Thyroid gland (tissue), 4 donors: ENCODE measurements around the gene PYGM. TPM values are rescaled to one million over a fixed set of nuclear protein-coding genes. Genes with fewer than 3 reads are reported as not detected.
A peak's percentile ranks its signal among the peaks of the same experiment; 100 is the strongest.

Experiments
- DNase-seq, 2 donors: peaks; one replicate each; pipeline ENCODE4 v3.0.0-alpha.2; 2019
- H3K27ac ChIP-seq, 3 donors: fragments of 200-600 bp; sonication (generic); 1 replicate in 2 of 3; 2 replicates in 1 of 3; pipeline ENCODE4 v1.5.1; 2016 to 2019; ENCODE audit warnings: mild to moderate bottlenecking in 1 of 3, moderate library complexity in 1 of 3
- H3K27me3 ChIP-seq: fragments of 200-600 bp; sonication (generic); one replicate; pipeline ENCODE4 v1.5.1; 2019
- H3K36me3 ChIP-seq, 2 donors: fragments of 200-600 bp; sonication (generic); one replicate each; pipeline ENCODE4 v1.5.1; 2016 to 2019
- H3K4me1 ChIP-seq, 2 donors: fragments of 200-600 bp; sonication (generic); one replicate each; pipeline ENCODE4 v1.5.1; 2017 to 2019
- H3K4me3 ChIP-seq, 3 donors: fragments of 200-600 bp; sonication (generic); replicated peaks in 1 of 3; 1 replicate in 2 of 3; 2 replicates in 1 of 3; pipeline ENCODE4 v1.5.1; 2016; ENCODE audit warnings: mild to moderate bottlenecking in 1 of 3
- H3K9me3 ChIP-seq: fragments of 200-600 bp; sonication (generic); one replicate; pipeline ENCODE4 v1.5.1; 2017
- POLR2A ChIP-seq, 2 donors: fragments of 450-650 bp; IDR thresholded peaks; one replicate each; pipeline ENCODE4 v1.6.1; 2017; ENCODE audit warnings: antibody characterized with exemption in 2 of 2, mild to moderate bottlenecking in 2 of 2, moderate library complexity in 1 of 2
- WGBS, 2 donors: methylation state at CpG; one replicate each; pipeline ENCODE4 v1.1.5; 2017; 5-methylcytosine and 5-hydroxymethylcytosine counted together
- intact Hi-C: fragments of 100-400 bp; cut with DNase I; formaldehyde crosslinking; loops from one replicate; pipeline ENCODE4 v1.15.1; 2023
- total RNA-seq, 4 donors: library from RNA; depleted of rRNA; stranded (reverse); fragments of >200 nt; gene quantifications; one replicate each; pipeline ENCODE4 v1.2.3, GENCODE V29; 2016
- TF ChIP-seq, protein P1 (sequence below), 6 experiments: fragments of 200-600 bp in 3 of 6; fragments of 450-650 bp in 3 of 6; sonication (generic) in 3 of 6; IDR thresholded peaks; one replicate each; pipeline ENCODE4 v1.5.1; 2016 to 2019; ENCODE audit warnings: antibody characterized with exemption in 6 of 6, mild to moderate bottlenecking in 2 of 6, inconsistent platforms in 1 of 6, moderate library complexity in 1 of 6

PYGM gene
- total RNA-seq, 4 donors from 2014 or later = 4.3 to 14.8 (median 6.7) TPM

DNA sequence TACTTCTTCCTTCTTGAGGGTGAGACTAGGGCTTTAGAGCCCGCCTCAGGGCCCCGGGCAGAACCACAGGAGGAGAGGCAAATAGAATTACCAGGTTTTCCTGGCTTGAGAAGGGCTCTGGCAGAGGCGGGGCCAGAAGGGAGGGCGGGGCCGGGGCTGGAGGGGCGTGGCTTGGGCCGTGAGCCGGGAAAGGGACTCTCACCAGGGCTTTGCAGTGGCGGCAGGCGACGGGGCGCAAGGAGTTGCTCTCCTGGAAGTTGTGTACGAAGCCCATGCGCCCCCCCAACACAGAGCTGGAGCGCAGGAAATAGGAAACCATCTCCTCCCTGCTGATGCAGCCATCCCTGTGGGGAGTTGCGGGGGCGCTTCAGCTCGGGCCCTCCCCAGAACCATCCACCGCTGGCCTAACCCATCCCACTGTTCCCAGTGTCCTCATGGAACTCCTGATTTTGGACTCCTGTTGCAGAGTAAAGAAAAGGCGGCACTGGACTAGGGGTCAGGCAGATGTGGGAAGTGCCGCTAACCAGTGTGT lies 29.9 kb downstream of the PYGM start:
- H3K27ac ChIP-seq = no peak overlapping the region
- peak; percentile 23 to 41 for DNase-seq
- no peaks in the 10 kb centered on the region for H3K27me3 ChIP-seq
- intact Hi-C loops = no loop called here
- H3K9me3 ChIP-seq = no peaks in the 10 kb centered on the region
- H3K4me1 ChIP-seq = no peaks in the 10 kb centered on the region
- H3K36me3 ChIP-seq = no peaks in the 10 kb centered on the region
- H3K4me3 ChIP-seq = no peak overlapping the region
- TF ChIP-seq, protein P1, sequence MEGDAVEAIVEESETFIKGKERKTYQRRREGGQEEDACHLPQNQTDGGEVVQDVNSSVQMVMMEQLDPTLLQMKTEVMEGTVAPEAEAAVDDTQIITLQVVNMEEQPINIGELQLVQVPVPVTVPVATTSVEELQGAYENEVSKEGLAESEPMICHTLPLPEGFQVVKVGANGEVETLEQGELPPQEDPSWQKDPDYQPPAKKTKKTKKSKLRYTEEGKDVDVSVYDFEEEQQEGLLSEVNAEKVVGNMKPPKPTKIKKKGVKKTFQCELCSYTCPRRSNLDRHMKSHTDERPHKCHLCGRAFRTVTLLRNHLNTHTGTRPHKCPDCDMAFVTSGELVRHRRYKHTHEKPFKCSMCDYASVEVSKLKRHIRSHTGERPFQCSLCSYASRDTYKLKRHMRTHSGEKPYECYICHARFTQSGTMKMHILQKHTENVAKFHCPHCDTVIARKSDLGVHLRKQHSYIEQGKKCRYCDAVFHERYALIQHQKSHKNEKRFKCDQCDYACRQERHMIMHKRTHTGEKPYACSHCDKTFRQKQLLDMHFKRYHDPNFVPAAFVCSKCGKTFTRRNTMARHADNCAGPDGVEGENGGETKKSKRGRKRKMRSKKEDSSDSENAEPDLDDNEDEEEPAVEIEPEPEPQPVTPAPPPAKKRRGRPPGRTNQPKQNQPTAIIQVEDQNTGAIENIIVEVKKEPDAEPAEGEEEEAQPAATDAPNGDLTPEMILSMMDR (IDR thresholded peaks at IDR 0.05) = no peak
- no peak for TF ChIP-seq POLR2A (IDR thresholded peaks at IDR 0.05)
- WGBS, 2 donors = 30 to 34% methylated on average over 15 to 16 of the region's 21 CpGs

DNA sequence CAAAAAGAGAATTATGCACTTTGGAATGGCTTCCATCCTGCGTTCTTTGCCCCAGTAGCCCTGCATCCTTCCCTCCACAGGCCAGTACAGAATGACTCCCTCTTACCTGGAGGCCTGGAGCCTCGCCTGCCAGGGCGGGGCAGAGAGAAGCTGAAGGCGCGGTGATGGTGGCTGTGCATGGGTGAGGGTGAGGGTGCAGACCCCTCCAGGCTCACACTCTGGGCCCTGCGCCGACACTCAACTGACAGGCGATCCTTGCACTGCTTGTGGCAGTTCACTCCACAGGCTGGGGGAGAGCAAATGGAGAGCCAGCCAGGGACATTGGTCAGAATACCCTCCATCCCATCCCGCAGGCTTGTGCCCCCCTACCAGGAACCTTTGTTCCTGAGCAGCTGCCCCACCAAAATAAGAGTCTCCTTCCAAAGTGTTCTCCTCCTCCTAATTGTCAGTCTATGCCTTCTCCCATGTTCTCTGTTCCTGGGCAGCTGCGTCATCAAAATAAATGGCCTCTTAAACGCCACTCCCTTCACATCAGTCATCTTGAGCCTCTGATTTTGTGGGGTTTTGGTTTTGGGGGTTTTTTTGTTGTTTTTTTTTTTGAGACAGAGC lies 30.9 kb downstream of the PYGM start:
- no peak for DNase-seq
- TF ChIP-seq, protein P1 (IDR thresholded peaks at IDR 0.05) = no peak
- TF ChIP-seq POLR2A (IDR thresholded peaks at IDR 0.05) = no peak
- intact Hi-C loops = no loop called here
- Histone ChIP-seq H3K36me3 (no peaks in the 10 kb centered on the region), H3K27me3 (no peaks in the 10 kb centered on the region), H3K9me3 (no peaks in the 10 kb centered on the region), H3K27ac (no peak overlapping the region), H3K4me1 (no peaks in the 10 kb centered on the region), H3K4me3 (no peak overlapping the region)
- WGBS, 2 donors = 93 to 95% methylated on average over 10 to 11 of the region's 11 CpGs

DNA sequence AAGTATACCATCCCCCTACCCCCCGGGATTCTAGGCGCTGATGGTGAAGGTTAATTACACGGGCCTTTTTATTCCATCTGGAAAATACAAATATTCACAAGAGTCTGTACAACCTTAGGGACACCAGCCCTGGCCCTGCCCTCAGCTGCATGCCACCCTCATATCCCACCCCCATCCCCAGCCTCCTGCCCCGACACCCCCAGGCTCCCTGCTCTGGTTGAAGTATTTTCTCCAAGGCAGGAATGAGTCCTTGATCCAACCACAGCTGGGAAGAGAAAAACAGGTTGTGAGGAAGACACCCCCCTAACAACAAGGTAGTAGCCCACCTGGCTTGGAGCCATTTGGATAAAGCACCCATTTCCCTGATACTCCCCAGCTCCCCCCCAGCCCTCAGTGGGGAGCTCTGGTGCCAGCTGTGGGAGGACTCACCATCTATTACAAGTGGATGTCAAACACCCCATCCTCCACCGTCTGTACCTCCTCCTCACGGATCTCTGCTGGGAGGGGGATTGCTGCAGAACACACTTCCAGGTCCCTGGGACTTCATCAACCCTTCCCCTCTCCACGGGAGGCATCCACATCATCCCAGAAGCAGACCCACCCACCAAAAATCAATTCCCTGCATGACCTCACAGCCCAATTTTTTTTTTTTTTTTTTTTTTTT lies 32.8 kb downstream of the PYGM start:
- Histone ChIP-seq H3K9me3 (no peaks in the 10 kb centered on the region), H3K27ac (no peak overlapping the region), H3K4me3 (no peak overlapping the region), H3K27me3 (no peaks in the 10 kb centered on the region), H3K4me1 (no peaks in the 10 kb centered on the region), H3K36me3 (no peaks in the 10 kb centered on the region)
- 79 to 80% methylated on average over 7 of the region's 7 CpGs for WGBS, 2 donors
- no peak for DNase-seq
- intact Hi-C loops = no loop called here
- TF ChIP-seq POLR2A (IDR thresholded peaks at IDR 0.05) = no peak
- TF ChIP-seq, protein P1 (IDR thresholded peaks at IDR 0.05) = no peak

DNA sequence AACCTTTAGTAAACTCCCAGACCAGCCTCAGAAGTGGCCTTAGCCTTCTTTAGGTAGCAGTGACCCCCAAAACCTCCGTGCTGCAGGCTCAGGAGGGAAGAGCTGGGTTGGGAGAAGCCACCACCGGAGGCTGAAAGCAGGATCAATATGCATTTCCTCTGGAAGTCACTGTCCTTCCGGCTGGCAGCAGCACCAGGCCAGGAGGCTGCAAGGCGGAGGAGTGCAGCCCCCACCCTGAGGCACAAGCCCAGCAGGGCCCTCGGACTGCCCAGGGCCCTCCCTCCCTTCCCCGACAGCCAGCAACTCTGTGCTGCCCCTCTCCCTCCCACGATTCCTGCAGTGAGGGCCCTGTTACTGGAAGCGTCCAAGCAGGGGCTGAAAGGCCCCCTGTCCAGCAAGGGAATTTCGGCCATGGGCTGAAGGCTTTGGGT lies 33.5 kb downstream of the PYGM start:
- 48 to 60% methylated on average over 3 to 6 of the region's 9 CpGs for WGBS, 2 donors
- no peaks in the 10 kb centered on the region for H3K4me1 ChIP-seq
- H3K9me3 ChIP-seq = no peaks in the 10 kb centered on the region
- no peak overlapping the region for H3K27ac ChIP-seq
- H3K36me3 ChIP-seq = no peaks in the 10 kb centered on the region
- DNase-seq = no peak
- H3K27me3 ChIP-seq = no peaks in the 10 kb centered on the region
- intact Hi-C loops = no loop called here
- TF ChIP-seq, protein P1 (IDR thresholded peaks at IDR 0.05) = no peak
- no peak for TF ChIP-seq POLR2A (IDR thresholded peaks at IDR 0.05)
- H3K4me3 ChIP-seq = no peak overlapping the region
